Peyer's patch (tissue), 4 donors: ENCODE results near the gene CLCNKB. TPM values are rescaled to one million over a fixed set of nuclear protein-coding genes. Genes with fewer than 3 reads are reported as not detected.

Experiments
- DNase-seq, 3 donors: peaks; one replicate each; pipeline ENCODE4 v3.0.0-alpha.2; 2017 to 2019
- H3K27ac ChIP-seq, 4 donors: fragments of 200-600 bp; sonication (generic); one replicate each; pipeline ENCODE4 v1.5.1; 2016 to 2019
- H3K27me3 ChIP-seq, 2 donors: fragments of 200-600 bp; sonication (generic); one replicate each; pipeline ENCODE4 v1.5.1; 2019
- H3K36me3 ChIP-seq, 3 donors: fragments of 200-600 bp; sonication (generic); one replicate each; pipeline ENCODE4 v1.5.1; 2016 to 2019
- H3K4me1 ChIP-seq, 4 donors: fragments of 200-600 bp; sonication (generic); one replicate each; pipeline ENCODE4 v1.5.1; 2016 to 2019
- H3K4me3 ChIP-seq, 4 donors: fragments of 200-600 bp; sonication (generic); 1 replicate in 3 of 4; 2 replicates in 1 of 4; pipeline ENCODE4 v1.5.1; 2016 to 2019; ENCODE audit warnings: mild to moderate bottlenecking in 1 of 4
- H3K9me3 ChIP-seq, 4 donors: fragments of 200-600 bp; sonication (generic); one replicate each; pipeline ENCODE4 v1.5.1; 2016 to 2019; ENCODE audit warnings: mild to moderate bottlenecking in 1 of 4
- CTCF ChIP-seq, 6 experiments: fragments of 450-650 bp in 4 of 6; fragments of 200-600 bp in 2 of 6; sonication (generic) in 1 of 6; IDR thresholded peaks; one replicate each; pipeline ENCODE4 v1.5.1; 2017 to 2019; ENCODE audit warnings: antibody characterized with exemption in 6 of 6, mild to moderate bottlenecking in 3 of 6, moderate library complexity in 1 of 6
- POLR2A ChIP-seq, 2 donors: fragments of 450-650 bp; IDR thresholded peaks; one replicate each; pipeline ENCODE4 v1.5.1; 2017; ENCODE audit warnings: antibody characterized with exemption in 2 of 2, mild to moderate bottlenecking in 2 of 2, moderate library complexity in 2 of 2
- total RNA-seq, 4 donors: library from RNA; depleted of rRNA; stranded (reverse); fragments of >200 nt; gene quantifications; one replicate each; pipeline ENCODE4 v1.1.0, GENCODE V29; 2016

Gene CLCNKB
- total RNA-seq, 4 donors from 2014 or later = not detected

DNA sequence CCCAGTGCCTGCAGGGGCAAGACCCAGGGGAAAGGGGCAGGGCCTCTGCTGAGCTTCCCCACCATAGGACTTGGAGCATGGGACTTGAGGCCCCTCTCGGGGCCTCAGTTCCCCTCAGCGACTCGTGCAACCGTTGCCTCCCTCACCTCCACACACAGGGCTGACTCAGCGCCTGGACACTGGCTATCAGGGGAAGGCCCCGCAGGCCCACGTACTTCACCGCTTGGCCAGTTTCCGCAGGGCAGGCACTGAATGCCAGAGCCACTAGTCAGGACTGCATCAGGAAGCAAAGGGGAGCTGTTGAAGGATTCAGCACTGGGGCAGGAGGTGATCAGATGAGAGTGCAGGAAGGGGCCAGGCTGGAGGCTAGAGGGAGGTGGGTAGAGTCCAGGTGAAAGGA is 45.4 kb downstream of the CLCNKB start:
- DNase-seq = no peak
- TF ChIP-seq POLR2A (IDR thresholded peaks at IDR 0.05) = no peak
- TF ChIP-seq CTCF (IDR thresholded peaks at IDR 0.05) = no peak
- H3K36me3 ChIP-seq = no peaks in the 10 kb centered on the region
- H3K4me3 ChIP-seq = no peak overlapping the region
- H3K9me3 ChIP-seq = no peaks in the 10 kb centered on the region
- no peaks in the 10 kb centered on the region for H3K27me3 ChIP-seq
- no peak overlapping the region for H3K27ac ChIP-seq
- H3K4me1 ChIP-seq = no peaks in the 10 kb centered on the region

- Histone ChIP-seq H3K27ac (no peak overlapping the region), H3K9me3 (no peaks in the 10 kb centered on the region), H3K4me1 (no peaks in the 10 kb centered on the region), H3K27me3 (no peaks in the 10 kb centered on the region), H3K4me3 (no peak overlapping the region), H3K36me3 (no peaks in the 10 kb centered on the region)
- TF ChIP-seq CTCF (IDR thresholded peaks at IDR 0.05) (no peak), POLR2A (IDR thresholded peaks at IDR 0.05) (no peak)
- no peak for DNase-seq
These were observed 46.7 kb downstream of the CLCNKB start for GRCh38 chr1:16090076-16090826.

DNA sequence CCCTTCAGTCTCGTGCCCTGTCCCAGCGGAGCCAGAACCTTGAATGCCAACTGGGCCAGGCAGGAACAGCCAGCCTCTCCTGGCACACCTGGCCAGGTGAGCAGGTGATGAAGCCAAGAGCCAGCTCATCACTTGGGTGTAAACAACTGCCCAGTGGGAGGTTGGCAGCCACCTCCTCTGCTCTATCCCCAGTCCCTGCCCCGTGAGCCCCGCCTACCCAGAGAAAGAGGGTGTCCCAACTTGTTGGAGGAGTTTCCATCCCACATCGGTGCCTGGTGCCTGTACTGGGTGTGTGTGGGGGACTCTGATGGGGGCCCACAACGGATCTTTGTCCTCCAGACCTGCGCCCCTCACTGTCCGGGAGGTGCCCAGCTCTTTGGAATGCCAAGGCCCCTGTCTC is 47.7 kb downstream of the CLCNKB start:
- H3K4me1 ChIP-seq = no peaks in the 10 kb centered on the region
- H3K27me3 ChIP-seq = no peaks in the 10 kb centered on the region
- TF ChIP-seq POLR2A (IDR thresholded peaks at IDR 0.05) = no peak
- no peak for TF ChIP-seq CTCF (IDR thresholded peaks at IDR 0.05)
- no peaks in the 10 kb centered on the region for H3K36me3 ChIP-seq
- no peak overlapping the region for H3K4me3 ChIP-seq
- no peak overlapping the region for H3K27ac ChIP-seq
- DNase-seq = no peak
- no peaks in the 10 kb centered on the region for H3K9me3 ChIP-seq

GRCh38 chr1:16092097-16092922 is 48.7 kb downstream of the CLCNKB start:
- no peaks in the 10 kb centered on the region for H3K4me1 ChIP-seq
- no peak overlapping the region for H3K27ac ChIP-seq
- DNase-seq = peak in 1 of 3 donors; percentile 42
- TF ChIP-seq POLR2A (IDR thresholded peaks at IDR 0.05) (no peak), CTCF (IDR thresholded peaks at IDR 0.05) (no peak)
- no peaks in the 10 kb centered on the region for H3K36me3 ChIP-seq
- no peak overlapping the region for H3K4me3 ChIP-seq
- H3K9me3 ChIP-seq = no peaks in the 10 kb centered on the region
- H3K27me3 ChIP-seq = no peaks in the 10 kb centered on the region

DNA sequence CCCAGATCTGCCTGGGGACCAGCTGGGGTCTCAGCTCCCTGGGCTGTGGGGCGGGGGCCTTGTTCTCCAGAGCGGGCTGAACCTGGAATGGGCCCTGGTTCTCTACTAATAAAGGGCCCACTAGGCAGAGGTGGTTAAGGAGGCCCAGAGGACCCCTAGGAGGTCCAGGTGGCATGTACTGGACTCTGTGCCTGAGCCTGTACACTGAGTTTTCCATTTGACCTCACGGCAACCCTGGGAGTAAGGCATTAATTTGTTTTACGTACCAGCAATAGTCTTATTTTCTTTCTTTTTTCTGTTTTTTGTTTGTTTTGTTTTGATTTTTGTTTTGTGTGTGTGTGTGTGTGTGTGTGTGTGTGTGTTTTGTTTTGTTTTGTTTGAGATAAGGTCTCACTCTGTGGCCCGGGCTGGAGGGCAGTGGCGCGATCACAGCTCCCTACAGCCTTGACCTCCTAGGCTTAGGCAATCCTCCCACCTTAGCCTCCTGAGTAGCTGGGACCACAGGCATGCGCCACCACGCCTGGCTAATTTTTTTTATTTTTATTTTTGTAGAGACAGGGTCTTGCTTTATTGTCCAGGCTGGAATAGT is 49.4 kb downstream of the CLCNKB start:
- Histone ChIP-seq H3K4me1 (no peaks in the 10 kb centered on the region), H3K27ac (no peak overlapping the region), H3K4me3 (no peak overlapping the region), H3K9me3 (no peaks in the 10 kb centered on the region), H3K27me3 (no peaks in the 10 kb centered on the region), H3K36me3 (no peaks in the 10 kb centered on the region)
- no peak for TF ChIP-seq CTCF (IDR thresholded peaks at IDR 0.05)
- TF ChIP-seq POLR2A (IDR thresholded peaks at IDR 0.05) = no peak
- DNase-seq = no peak
